ENCODE data around the gene EPHA1. TPM values are rescaled to one million over a fixed set of nuclear protein-coding genes. Genes with fewer than 3 reads are reported as not detected.

The EPHA1 gene
- total RNA-seq (2014; rRNA removed; shearing (Covaris generic); ENCODE audit: low replicate concordance), result not detected in 2 replicates

DNA sequence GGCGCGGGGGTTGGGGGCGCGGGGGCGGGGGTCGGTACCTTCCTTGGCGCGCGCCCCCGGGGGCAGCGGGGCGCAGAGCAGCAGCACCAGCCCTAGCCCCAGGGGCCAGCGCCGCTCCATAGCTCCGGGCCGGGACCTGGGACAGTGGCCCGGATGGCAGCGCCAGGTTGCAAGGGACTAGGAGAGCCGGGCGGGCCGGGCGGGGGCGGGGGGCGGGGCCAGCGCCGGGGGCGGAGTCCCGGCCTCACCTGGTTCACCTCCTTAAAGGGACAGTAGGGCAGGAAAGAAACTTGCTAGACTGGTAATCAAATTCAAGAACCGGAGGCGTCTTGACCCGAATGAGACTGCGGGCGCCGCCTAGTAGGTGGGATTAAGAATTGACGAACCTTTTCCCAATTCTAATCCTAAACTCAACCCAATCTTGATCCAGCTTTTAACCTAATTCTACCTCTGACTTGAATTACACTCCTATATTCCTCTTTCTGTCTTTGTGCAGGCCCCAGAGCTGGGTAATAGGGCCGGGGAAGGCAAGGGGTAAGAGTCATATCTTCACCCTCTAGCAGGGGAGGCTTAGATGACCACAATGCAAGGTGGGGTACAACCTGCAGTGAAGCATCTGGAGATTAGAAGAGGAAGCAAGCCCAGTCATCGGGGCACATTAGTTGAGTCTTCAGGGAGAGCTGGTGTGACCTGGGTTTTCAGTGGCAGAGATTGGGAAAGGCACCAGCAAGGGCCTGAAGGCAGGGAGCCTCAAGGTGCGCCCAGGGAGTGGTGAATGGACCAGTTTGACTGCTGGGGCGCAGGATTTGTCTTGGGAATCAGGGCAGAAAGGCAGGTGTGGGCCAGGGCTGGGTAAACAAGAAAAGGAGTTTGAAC lies at the start of gene EPHA1:
Gene EPHA1 (minus strand): TSS at position 171 of the 876 bp plus-strand sequence. CDS start 51 bp downstream, at position 120.
- in situ Hi-C loops (cut with HindIII; ENCODE audit: low pct_unique_long_range_greater_than_20kb, low sequenced_read_pairs), result no loop called here
- no peak for DNase-seq (ENCODE audit: low read depth)

DNA sequence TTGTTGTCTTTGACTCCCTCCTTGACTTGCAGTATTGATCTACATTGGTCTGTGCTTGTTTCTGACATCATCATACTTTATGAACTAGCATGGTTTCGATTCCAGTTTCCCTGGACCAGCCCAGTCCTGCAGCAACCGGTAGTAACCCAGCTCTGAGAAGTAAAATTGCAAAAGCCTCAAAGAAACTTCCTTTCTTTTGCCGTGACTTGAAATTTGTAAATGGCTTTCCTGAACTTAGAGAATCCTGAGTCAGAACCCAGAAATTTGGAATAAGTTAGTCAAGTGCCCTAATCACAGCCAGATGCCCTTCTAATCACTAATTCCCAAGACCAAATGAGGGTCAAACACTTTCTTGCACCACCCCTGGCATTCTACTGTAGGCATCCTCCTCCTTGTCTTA lies 49.6 kb upstream of the EPHA1 start:
- DNase-seq (ENCODE audit: low read depth), result no peak
- in situ Hi-C loops (cut with HindIII; ENCODE audit: low pct_unique_long_range_greater_than_20kb, low sequenced_read_pairs), result no loop called here

DNA sequence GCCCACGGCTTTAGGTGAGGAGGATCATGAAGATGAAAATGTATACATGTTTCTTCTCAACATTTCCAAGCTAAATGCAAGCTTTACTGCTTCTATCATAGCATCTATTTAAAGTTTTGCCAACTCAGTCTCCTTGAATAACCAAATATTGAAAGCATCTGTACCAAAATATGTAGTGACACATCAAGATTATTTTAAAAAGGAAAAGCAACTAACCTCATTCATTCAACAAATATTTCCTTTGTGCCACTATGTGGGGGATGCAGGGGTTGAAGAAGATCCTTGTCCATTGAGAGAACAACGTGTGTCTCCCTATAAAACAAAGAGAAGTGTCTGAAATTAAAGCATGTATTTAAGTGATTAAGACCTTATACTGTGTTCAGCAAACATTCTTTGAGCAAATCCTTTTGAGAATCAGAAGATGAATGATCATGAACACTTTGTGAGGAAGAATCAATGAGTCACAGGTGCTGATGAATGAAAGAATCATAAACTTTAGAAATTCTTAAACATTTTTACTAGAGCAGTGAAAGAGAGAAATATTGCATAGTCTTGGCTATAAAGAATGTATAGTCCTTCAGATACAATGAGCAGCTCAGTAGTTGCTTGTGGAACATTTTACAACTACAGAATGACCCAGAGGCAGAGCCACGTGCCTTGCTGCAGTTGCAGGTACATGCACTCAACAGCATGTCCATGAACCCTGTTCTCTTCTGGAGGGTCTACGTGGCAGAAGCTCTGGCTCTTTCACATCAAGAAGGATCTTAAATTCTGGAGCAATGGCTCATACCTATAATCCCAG lies 48.5 kb upstream of the EPHA1 start:
- in situ Hi-C loops (cut with HindIII; ENCODE audit: low pct_unique_long_range_greater_than_20kb, low sequenced_read_pairs), result no loop called here
- no peak for DNase-seq (ENCODE audit: low read depth)

- in situ Hi-C loops (cut with HindIII; ENCODE audit: low pct_unique_long_range_greater_than_20kb, low sequenced_read_pairs), result no loop called here
Measured at GRCh38 chr7:143455942-143456341, 47.3 kb upstream of the EPHA1 start.

GRCh38 chr7:143455491-143455890 lies 46.8 kb upstream of the EPHA1 start:
- DNase-seq (ENCODE audit: low read depth), result no peak
- in situ Hi-C loops (cut with HindIII; ENCODE audit: low pct_unique_long_range_greater_than_20kb, low sequenced_read_pairs), result no loop called here

More at GRCh38 chr7:143455942-143456341, 47.3 kb upstream of the EPHA1 start:
- no peak for DNase-seq (ENCODE audit: low read depth)

DNA sequence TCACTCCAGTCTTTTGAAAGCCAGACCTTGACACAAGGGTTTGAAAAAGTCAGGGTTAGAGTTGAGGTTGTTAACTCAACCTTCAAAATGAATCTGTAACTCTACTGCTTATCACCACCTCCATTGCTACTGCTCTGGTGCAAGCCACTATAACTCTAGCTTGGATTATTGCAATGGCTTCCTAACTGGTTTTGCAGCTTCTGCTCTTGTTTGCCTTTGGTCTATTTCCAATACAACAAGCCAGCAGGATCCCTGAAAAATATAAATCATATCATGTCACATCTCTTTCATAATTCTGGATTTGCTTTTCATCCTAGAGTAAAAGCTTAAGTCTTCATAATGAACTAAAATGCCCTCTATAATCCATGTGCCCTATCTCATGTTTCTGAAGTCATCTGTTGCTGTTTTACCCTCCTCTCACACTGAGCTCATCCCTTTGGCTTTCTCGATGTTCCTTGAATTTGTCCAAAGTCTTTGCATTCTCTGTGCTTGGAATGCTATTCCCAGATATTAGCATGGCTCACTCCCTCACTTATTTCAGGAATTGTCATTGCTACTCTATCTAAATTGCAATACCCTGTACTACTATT lies 45.5 kb upstream of the EPHA1 start:
- in situ Hi-C loops (cut with HindIII; ENCODE audit: low pct_unique_long_range_greater_than_20kb, low sequenced_read_pairs), result no loop called here
- DNase-seq (ENCODE audit: low read depth), result no peak

GRCh38 chr7:143452495-143452894 lies 43.8 kb upstream of the EPHA1 start:
- in situ Hi-C loops (cut with HindIII; ENCODE audit: low pct_unique_long_range_greater_than_20kb, low sequenced_read_pairs), result no loop called here
- no peak for DNase-seq (ENCODE audit: low read depth)

DNA sequence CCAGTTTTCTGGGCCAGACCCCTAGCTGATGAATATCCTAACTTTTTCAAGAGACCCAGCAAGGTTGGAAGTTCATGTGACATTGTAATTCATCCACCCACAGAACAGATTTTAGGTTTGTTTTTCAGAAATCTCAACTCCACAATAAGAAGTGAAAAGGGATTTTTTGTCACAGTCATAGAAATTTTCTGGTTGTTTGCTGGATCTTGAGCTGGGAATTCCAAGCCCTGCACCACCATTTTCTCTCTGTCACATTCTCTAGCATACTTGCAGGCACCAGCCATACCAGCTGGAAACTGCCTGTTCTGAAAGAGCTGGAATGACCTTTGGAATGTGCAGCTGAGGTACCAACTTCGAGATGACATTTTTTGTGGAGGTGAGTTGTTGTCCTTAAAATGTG lies 43.1 kb upstream of the EPHA1 start:
- in situ Hi-C loops (cut with HindIII; ENCODE audit: low pct_unique_long_range_greater_than_20kb, low sequenced_read_pairs), result no loop called here

DNA sequence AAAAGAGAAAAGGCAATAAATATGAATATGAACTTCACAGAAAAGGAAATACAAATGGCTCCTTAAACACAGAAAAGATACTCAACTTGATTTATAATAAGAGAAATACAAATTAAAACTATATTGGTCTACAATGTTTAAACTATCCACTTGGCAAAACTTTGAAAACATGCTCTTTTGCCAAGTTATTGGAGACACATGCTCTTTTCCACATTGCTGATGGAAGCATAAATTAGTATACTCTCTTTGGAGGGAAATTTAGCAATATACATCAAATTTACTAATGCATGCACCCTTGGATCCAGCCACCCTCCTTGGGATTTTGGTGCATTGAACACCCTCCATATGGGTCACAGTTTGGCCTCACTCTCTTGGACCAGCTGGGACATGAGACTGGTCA lies 42.5 kb upstream of the EPHA1 start:
- DNase-seq (ENCODE audit: low read depth), result no peak
- in situ Hi-C loops (cut with HindIII; ENCODE audit: low pct_unique_long_range_greater_than_20kb, low sequenced_read_pairs), result no loop called here

More for the DNA sequence above, 43.1 kb upstream of the EPHA1 start:
- no peak for DNase-seq (ENCODE audit: low read depth)

DNA sequence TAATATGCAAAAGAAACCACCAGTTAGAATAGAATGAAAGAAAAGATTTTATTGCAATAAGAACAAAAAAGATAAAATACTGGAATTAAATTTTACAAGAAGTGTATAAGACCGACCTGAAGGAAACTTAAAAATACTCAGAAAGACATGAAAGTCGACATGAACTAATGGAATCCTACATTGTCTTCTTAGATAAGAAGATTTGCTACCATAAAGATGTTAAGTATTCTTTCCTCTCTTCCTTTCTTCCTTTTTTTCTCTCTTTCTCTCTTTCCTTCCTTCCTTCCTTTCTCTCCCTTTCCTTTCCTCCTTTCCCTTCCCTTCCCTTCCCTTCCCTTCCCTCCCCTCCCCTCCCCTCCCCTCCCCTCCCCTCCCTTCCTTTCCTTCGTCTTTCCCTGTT lies 41.1 kb upstream of the EPHA1 start:
- DNase-seq (ENCODE audit: low read depth), result no peak
- in situ Hi-C loops (cut with HindIII; ENCODE audit: low pct_unique_long_range_greater_than_20kb, low sequenced_read_pairs), result no loop called here

GRCh38 chr7:143448429-143448828 lies 39.8 kb upstream of the EPHA1 start:
- DNase-seq (ENCODE audit: low read depth), result no peak
- in situ Hi-C loops (cut with HindIII; ENCODE audit: low pct_unique_long_range_greater_than_20kb, low sequenced_read_pairs), result no loop called here

DNA sequence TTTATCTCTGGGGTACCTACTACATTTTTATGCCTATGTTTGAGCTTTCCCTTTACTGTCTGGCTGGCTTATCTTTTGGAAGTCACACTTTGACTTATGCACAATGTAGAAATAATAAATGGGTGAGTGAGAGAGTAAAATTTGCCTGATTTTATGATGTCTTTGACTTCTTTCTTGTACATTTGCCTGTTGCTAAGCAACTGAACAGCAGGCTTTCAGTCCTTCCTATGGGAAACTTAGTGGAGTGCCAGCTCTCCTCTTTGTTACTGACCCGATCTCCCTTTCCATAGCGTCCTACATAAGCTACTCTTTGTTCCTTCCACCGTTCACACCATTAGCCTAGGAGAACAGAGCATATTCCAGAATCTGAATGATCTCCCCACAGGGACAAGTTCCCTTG lies 38.8 kb upstream of the EPHA1 start:
- in situ Hi-C loops (cut with HindIII; ENCODE audit: low pct_unique_long_range_greater_than_20kb, low sequenced_read_pairs), result no loop called here

DNA sequence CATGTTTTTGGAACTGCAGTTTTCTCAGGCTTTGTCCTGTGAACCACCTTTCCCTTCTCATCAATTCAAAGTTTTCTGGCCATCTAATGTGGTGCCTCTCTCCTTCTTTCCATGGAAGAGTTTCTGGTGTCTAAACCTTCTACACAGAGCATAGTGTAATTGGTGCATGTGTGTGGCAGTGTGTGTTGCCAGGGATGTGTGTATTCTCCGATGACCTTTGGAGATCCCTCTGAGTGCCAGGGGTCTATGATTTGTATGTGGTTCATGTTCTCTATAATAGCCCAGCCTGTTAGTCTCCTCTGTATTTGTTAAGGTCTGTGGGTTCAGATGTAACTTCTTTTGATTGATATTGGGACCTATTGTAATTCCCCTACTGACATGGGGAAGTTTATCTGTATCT lies 36.1 kb upstream of the EPHA1 start:
- in situ Hi-C loops (cut with HindIII; ENCODE audit: low pct_unique_long_range_greater_than_20kb, low sequenced_read_pairs), result no loop called here
- no peak for DNase-seq (ENCODE audit: low read depth)

More for the DNA sequence above, 38.8 kb upstream of the EPHA1 start:
- no peak for DNase-seq (ENCODE audit: low read depth)

DNA sequence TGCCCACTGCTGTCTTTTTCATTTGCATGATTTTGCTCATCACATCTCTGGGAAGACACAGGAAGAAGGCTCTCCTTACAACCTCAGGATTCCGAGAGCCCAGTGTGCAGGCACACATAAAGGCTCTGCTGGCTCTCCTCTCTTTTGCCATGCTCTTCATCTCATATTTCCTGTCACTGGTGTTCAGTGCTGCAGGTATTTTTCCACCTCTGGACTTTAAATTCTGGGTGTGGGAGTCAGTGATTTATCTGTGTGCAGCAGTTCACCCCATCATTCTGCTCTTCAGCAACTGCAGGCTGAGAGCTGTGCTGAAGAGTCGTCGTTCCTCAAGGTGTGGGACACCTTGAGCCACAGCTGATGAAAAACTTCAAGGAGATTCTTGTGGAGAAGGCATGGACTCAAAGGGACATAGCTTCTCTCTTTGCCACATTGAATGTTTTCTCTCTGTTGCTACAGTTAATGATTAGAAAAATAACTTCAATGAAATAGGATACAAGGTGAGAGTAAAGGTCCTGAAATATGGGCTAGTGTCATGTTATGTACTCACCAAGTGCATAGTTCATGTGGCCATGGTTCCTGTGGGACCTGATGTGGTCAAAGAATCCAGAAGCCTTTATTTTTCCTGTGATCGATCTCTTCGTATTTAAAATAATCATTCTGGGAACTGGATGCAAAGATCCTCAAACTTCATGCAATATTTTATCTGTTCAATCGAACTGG lies 35.6 kb upstream of the EPHA1 start:
- in situ Hi-C loops (cut with HindIII; ENCODE audit: low pct_unique_long_range_greater_than_20kb, low sequenced_read_pairs), result no loop called here
- DNase-seq (ENCODE audit: low read depth), result no peak

- in situ Hi-C loops (cut with HindIII; ENCODE audit: low pct_unique_long_range_greater_than_20kb, low sequenced_read_pairs), result no loop called here
- DNase-seq (ENCODE audit: low read depth), result no peak
Measured at GRCh38 chr7:143443153-143443552, 34.5 kb upstream of the EPHA1 start, which contains the start of gene TAS2R60. TAS2R60 (plus strand) TSS chr7:143443453; CDS start chr7:143443453, 0 bp downstream.

GRCh38 chr7:143439866-143440265 lies 31.2 kb upstream of the EPHA1 start:
- in situ Hi-C loops (cut with HindIII; ENCODE audit: low pct_unique_long_range_greater_than_20kb, low sequenced_read_pairs), result no loop called here
- no peak for DNase-seq (ENCODE audit: low read depth)

- in situ Hi-C loops (cut with HindIII; ENCODE audit: low pct_unique_long_range_greater_than_20kb, low sequenced_read_pairs), result no loop called here
Measured at GRCh38 chr7:143437578-143437977, 28.9 kb upstream of the EPHA1 start.

DNA sequence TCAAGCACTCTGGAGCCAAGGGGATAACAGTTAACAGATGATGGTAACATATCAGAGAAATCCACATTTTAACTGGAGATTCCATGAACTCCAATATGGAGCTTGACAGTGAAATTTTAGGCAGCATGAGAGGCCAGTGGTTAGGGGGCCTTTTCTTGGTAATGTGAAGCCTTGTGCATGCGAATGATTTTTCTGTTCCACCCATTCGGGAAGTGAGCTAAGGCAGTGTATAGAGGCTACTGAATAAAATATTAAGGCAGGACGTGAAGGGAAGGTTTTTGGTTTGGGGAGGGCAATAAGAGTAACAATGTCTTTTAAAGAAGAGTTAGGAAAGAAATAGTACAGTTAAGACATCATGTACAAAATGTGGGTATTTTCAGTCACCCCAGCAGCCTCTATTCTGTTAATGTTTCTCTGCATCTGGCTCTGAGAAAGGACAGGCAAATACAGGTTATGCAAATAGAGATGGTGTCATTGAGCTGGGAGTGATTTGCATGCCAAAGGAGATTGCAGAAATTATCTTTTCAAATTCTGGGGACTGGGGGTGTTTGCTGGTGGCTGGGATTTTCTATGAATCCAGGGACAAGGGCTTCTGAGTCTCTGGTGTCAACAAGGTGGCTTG lies 27.8 kb upstream of the EPHA1 start:
- in situ Hi-C loops (cut with HindIII; ENCODE audit: low pct_unique_long_range_greater_than_20kb, low sequenced_read_pairs), result no loop called here
- DNase-seq (ENCODE audit: low read depth), result no peak

More at GRCh38 chr7:143437578-143437977, 28.9 kb upstream of the EPHA1 start:
- DNase-seq (ENCODE audit: low read depth), result no peak
